ENCODE results near the gene SPTBN4.

SPTBN4 gene

DNA sequence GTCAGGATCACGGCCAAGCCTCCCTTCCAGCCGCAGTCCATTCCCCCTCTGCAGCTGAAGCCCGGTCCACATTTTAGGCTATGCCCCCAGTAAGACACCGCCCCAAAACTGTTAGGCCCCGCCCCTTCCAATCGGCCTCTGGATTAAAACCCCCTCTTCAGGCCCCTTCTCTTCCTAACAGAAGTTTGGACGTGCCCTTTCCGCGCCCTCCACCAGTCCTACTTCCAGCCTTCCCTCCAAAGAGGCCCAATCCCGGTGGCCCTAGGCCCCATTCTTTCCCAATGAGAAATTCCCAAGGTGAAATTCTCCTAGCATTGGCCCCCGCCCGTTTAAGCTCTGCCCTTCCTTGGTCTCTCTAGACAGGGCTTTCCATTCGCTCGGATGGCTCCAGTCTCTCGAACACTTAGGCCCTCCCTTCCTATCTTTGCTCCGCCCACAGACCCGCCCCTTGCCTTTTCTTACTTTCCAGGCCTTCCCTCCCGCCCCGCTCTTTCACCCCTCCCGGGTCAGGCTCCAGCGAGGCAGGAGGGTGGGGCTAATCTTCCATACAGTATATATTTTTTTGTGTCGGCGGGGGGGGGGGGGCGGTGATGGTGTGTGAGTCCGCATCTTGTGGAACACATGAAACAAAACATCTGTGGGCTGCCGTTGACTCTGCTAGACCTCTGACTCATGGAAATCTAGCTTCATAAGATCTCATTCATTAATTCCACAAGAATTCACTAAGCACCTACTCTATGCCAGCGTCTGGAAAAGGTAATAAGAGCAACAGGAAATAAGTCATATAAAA lies 148.0 kb downstream of the SPTBN4 start:
- no peaks in the 10 kb centered on the region for H3K4me1 ChIP-seq (ENCODE audit: insufficient read depth, low read length)

DNA sequence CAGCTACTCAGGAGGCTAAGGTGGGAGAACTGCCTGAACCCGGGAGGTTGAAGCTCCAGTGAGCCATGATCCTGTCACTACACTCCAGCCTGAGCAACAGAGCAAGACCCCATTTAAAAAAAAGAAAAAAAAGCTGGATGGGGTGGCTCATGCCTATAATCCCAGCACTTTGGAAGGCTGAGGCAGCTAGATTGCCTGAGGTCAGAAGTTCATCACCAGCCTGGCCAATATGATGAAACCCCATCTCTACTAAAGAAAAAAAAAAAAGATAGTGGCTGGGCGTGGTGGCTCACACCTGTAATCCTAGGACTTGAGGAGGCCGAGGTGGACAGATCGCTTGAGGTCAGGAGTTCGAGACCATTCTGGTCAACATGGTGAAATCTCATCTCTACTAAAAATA lies 149.4 kb downstream of the SPTBN4 start:
- H3K36me3 ChIP-seq (ENCODE audit: insufficient read depth, low read depth, low read length), result peaks cover 22% of the 10 kb centered on the region
- peaks cover 19% of the 10 kb centered on the region for H3K27me3 ChIP-seq (ENCODE audit: insufficient read depth, low read length)
- H3K27ac ChIP-seq (ENCODE audit: low read length), result no peak overlapping the region
- H3K4me3 ChIP-seq (ENCODE audit: low read length), result no peak overlapping the region
- H3K9me3 ChIP-seq (ENCODE audit: insufficient read depth, low read depth, low read length), result no peaks in the 10 kb centered on the region
- H3K4me1 ChIP-seq (ENCODE audit: insufficient read depth, low read length), result no peaks in the 10 kb centered on the region
- no peak overlapping the region for H3K9ac ChIP-seq (ENCODE audit: low read depth, low read length)

More for the DNA sequence above, 148.0 kb downstream of the SPTBN4 start:
- peak overlapping the region; percentile 62 for H3K27ac ChIP-seq (ENCODE audit: low read length)
- peaks cover 31% of the 10 kb centered on the region for H3K27me3 ChIP-seq (ENCODE audit: insufficient read depth, low read length)
- peaks cover 16% of the 10 kb centered on the region for H3K36me3 ChIP-seq (ENCODE audit: insufficient read depth, low read depth, low read length)
- H3K9ac ChIP-seq (ENCODE audit: low read depth, low read length), result peak overlapping the region; percentile 83; the same call in 1 of the 2 replicates
- no peaks in the 10 kb centered on the region for H3K9me3 ChIP-seq (ENCODE audit: insufficient read depth, low read depth, low read length)
- peak overlapping the region; percentile 92 for H3K4me3 ChIP-seq (ENCODE audit: low read length)

DNA sequence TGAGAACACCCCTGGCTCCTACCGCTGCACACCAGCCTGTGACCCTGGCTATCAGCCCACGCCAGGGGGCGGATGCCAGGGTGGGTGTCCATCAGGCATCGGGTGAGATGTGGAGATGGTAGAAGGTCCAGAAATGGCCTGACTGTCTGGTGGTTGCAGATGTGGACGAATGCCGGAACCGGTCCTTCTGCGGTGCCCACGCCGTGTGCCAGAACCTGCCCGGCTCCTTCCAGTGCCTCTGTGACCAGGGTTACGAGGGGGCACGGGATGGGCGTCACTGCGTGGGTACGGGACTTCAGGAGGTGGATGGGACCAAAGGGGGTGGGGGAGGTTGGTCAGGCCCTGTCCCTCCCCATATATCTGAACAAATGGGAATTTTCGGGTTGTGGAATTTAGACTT lies 150.1 kb downstream of the SPTBN4 start:
- peaks cover 27% of the 10 kb centered on the region for H3K36me3 ChIP-seq (ENCODE audit: insufficient read depth, low read depth, low read length)
- no peak overlapping the region for H3K27ac ChIP-seq (ENCODE audit: low read length)
- peaks cover 11% of the 10 kb centered on the region for H3K27me3 ChIP-seq (ENCODE audit: insufficient read depth, low read length)
- H3K9me3 ChIP-seq (ENCODE audit: insufficient read depth, low read depth, low read length), result no peaks in the 10 kb centered on the region
- H3K4me1 ChIP-seq (ENCODE audit: insufficient read depth, low read length), result no peaks in the 10 kb centered on the region
- no peak overlapping the region for H3K9ac ChIP-seq (ENCODE audit: low read depth, low read length)
- H3K4me3 ChIP-seq (ENCODE audit: low read length), result no peak overlapping the region

DNA sequence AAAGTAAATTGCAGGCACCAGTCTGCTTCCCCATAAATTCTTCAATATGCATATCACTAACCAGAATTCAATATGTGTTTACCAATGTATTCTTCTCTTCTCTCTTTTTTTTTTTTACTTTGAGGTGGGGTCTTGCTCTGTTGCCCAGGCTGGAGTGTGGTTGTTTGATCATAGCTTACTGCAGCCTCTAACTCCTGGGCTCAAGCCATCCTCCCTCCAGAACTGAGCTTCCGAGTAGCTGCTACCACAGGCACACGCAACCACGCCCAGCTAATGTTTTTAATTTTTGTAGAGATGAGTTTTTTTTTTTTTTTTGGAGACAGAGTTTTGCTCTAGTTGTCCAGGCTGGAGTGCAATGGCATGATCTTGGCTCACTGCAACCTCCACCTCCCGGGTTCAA lies 151.2 kb downstream of the SPTBN4 start:
- no peaks in the 10 kb centered on the region for H3K9me3 ChIP-seq (ENCODE audit: insufficient read depth, low read depth, low read length)
- no peak overlapping the region for H3K4me3 ChIP-seq (ENCODE audit: low read length)
- H3K36me3 ChIP-seq (ENCODE audit: insufficient read depth, low read depth, low read length), result peaks cover 27% of the 10 kb centered on the region
- H3K9ac ChIP-seq (ENCODE audit: low read depth, low read length), result no peak overlapping the region
- H3K4me1 ChIP-seq (ENCODE audit: insufficient read depth, low read length), result peaks cover under 1% of the 10 kb centered on the region
- H3K27ac ChIP-seq (ENCODE audit: low read length), result no peak overlapping the region
- peaks cover under 1% of the 10 kb centered on the region; the same call in 1 of the 2 replicates for H3K27me3 ChIP-seq (ENCODE audit: insufficient read depth, low read length)

DNA sequence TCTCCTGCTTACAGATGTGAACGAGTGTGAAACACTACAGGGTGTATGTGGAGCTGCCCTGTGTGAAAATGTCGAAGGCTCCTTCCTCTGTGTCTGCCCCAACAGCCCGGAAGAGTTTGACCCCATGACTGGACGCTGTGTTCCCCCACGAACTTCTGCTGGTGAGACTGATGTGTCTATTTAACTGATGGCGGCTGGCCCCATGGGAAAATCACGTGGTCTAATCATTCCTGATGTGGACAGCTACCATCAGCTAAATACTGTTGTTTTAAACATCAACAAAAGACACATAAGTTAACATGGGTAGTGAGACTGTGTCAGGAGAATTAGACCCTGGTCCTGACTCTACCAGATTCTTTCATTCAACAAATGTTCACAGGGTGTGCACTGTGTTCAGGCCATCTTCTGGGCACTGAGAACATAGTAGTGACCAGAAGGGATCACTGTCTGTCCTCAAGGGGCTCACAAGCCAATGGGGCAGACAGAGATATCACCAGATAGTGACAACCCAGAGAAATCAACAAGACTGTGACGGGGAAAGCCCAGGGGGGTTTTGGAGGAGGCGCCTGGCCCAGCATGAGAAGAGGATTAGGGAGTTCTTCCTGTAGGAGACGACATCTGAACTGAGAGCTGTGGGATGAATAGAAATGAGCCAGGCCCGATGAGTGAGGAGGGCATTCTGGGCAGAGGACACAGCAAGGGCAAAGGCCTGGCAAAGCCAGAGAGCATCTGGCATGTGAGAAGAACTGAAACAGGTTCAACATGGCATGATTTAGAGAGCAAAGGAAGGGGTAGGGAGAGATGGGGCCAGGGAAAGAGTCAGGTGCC lies 152.7 kb downstream of the SPTBN4 start:
- peaks cover 27% of the 10 kb centered on the region for H3K36me3 ChIP-seq (ENCODE audit: insufficient read depth, low read depth, low read length)
- H3K9me3 ChIP-seq (ENCODE audit: insufficient read depth, low read depth, low read length), result no peaks in the 10 kb centered on the region
- H3K9ac ChIP-seq (ENCODE audit: low read depth, low read length), result no peak overlapping the region
- peaks cover 6% of the 10 kb centered on the region for H3K4me1 ChIP-seq (ENCODE audit: insufficient read depth, low read length)
- no peak overlapping the region for H3K27ac ChIP-seq (ENCODE audit: low read length)
- no peak overlapping the region for H3K4me3 ChIP-seq (ENCODE audit: low read length)
- H3K27me3 ChIP-seq (ENCODE audit: insufficient read depth, low read length), result no peaks in the 10 kb centered on the region

DNA sequence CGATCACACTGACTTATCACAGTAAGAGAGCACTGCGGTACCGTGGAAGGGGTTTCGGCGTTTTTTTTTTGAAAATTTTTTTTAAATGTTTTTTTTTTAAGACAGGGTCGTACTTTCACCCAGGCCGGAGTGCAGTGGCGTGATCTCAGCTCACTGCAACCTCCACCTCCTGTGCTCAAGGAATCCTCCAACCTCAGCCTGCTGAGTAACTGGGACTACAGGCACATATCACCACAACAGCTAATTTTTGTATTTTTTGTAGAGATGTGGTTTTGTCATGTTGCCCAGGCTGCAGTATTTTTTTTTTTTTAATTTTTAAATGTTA lies 153.3 kb downstream of the SPTBN4 start:
- Histone ChIP-seq H3K27me3 (ENCODE audit: insufficient read depth, low read length) (no peaks in the 10 kb centered on the region), H3K27ac (ENCODE audit: low read length) (no peak overlapping the region), H3K4me3 (ENCODE audit: low read length) (no peak overlapping the region), H3K36me3 (ENCODE audit: insufficient read depth, low read depth, low read length) (peaks cover 27% of the 10 kb centered on the region), H3K9ac (ENCODE audit: low read depth, low read length) (no peak overlapping the region), H3K9me3 (ENCODE audit: insufficient read depth, low read depth, low read length) (no peaks in the 10 kb centered on the region), H3K4me1 (ENCODE audit: insufficient read depth, low read length) (peaks cover 6% of the 10 kb centered on the region)

DNA sequence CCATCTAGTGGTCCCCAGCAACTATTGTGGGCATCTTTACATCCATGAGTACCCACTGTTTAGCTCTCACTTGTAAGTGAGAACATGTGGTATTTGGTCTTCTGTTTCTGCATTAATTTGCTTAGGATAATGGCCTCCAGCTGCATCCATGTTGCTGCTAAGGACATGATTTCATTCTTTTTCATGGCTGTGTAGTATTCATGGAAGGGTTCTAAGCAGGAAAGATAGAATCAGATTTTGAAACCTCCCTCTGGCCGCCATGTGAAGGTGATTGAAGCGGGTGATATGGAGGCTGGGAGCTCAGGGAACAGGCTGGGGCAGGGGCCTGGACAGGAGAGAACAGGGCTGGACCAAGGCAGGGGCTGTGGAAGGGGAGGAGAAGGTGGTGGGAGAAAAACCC lies 154.5 kb downstream of the SPTBN4 start:
- Histone ChIP-seq H3K4me3 (ENCODE audit: low read length) (no peak overlapping the region), H3K9me3 (ENCODE audit: insufficient read depth, low read depth, low read length) (no peaks in the 10 kb centered on the region), H3K27ac (ENCODE audit: low read length) (no peak overlapping the region), H3K27me3 (ENCODE audit: insufficient read depth, low read length) (peaks cover 2% of the 10 kb centered on the region; the same call in 1 of the 2 replicates), H3K4me1 (ENCODE audit: insufficient read depth, low read length) (peaks cover 6% of the 10 kb centered on the region), H3K36me3 (ENCODE audit: insufficient read depth, low read depth, low read length) (peaks cover 30% of the 10 kb centered on the region), H3K9ac (ENCODE audit: low read depth, low read length) (no peak overlapping the region)

DNA sequence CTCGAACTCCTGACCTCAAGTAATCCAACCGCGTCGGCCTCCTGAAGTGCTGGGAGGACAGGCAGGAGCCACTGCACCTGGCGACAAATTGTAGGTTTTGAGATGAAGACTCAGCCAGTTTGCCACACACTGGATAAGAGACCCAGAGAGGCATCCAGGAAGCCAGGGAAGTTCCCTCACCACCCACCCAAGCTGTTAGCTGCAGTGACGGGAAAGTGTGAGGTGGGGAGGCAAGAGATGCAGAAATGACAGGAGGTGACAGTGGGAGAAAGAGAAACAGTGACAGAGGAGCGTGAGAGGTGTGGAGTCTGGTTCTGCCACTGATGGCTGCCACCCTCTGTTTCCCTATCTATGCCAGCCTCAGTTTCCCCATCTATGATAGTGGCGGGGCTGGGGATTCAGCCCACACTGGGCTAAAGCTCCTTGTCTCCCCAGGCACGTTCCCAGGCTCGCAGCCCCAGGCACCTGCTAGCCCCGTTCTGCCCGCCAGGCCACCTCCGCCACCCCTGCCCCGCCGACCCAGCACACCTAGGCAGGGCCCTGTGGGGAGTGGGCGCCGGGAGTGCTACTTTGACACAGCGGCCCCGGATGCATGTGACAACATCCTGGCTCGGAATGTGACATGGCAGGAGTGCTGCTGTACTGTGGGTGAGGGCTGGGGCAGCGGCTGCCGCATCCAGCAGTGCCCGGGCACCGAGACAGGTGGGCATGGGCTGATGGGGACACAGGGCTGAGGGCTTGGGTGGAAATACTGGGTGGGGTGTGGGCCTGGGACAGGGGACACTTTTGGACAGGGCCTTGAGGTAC lies 155.4 kb downstream of the SPTBN4 start:
- H3K9me3 ChIP-seq (ENCODE audit: insufficient read depth, low read depth, low read length), result no peaks in the 10 kb centered on the region
- H3K4me1 ChIP-seq (ENCODE audit: insufficient read depth, low read length), result peaks cover 6% of the 10 kb centered on the region
- no peak overlapping the region for H3K9ac ChIP-seq (ENCODE audit: low read depth, low read length)
- no peak overlapping the region for H3K4me3 ChIP-seq (ENCODE audit: low read length)
- H3K27ac ChIP-seq (ENCODE audit: low read length), result no peak overlapping the region
- H3K27me3 ChIP-seq (ENCODE audit: insufficient read depth, low read length), result peaks cover 6% of the 10 kb centered on the region; the same call in 1 of the 2 replicates
- peaks cover 29% of the 10 kb centered on the region for H3K36me3 ChIP-seq (ENCODE audit: insufficient read depth, low read depth, low read length)

DNA sequence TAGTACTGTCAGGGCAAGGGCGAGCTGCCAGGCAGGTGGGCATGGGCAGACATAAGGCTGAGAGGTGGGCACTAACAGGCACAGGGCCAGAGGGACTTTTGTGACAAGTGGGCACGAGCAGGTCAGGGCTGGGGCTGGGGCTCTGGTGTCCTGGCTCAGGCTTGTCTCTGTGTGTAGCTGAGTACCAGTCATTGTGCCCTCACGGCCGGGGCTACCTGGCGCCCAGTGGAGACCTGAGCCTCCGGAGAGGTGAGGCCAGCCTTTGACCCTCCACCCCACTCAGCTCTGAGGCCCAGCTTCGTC lies 155.9 kb downstream of the SPTBN4 start:
- Histone ChIP-seq H3K9ac (ENCODE audit: low read depth, low read length) (no peak overlapping the region), H3K27ac (ENCODE audit: low read length) (no peak overlapping the region), H3K9me3 (ENCODE audit: insufficient read depth, low read depth, low read length) (no peaks in the 10 kb centered on the region), H3K36me3 (ENCODE audit: insufficient read depth, low read depth, low read length) (peaks cover 29% of the 10 kb centered on the region), H3K4me1 (ENCODE audit: insufficient read depth, low read length) (peaks cover 6% of the 10 kb centered on the region), H3K27me3 (ENCODE audit: insufficient read depth, low read length) (peaks cover 6% of the 10 kb centered on the region; the same call in 1 of the 2 replicates), H3K4me3 (ENCODE audit: low read length) (no peak overlapping the region)

DNA sequence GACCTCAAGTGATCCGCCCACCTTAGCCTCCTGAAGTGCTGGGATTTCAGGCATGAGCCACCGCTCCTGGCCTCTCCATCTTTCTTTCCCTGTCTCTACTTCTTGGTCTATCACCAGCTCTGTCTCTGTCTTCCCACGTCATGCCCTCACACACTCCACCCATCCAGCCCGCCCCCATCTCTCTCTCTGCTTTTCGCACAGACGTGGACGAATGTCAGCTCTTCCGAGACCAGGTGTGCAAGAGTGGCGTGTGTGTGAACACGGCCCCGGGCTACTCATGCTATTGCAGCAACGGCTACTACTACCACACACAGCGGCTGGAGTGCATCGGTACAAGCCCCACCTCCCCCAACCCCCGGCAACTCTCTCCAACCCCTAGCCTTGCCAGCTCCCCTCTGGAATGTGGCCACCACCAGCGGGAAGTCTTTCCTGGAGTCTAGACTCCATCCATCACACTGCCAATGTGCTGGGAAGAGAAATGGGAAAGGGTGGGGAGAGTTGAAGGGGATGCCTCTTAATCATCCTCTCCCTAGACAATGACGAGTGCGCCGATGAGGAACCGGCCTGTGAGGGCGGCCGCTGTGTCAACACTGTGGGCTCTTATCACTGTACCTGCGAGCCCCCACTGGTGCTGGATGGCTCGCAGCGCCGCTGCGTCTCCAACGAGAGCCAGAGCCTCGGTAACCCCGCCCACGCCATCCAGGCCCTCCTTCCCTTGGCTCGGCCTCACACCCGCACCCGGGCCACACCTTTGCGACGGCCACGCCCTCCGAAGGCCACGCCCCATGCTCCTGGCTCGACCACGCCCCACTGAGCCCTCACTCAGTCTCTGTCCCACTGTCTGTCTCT lies 156.8 kb downstream of the SPTBN4 start:
- peaks cover 6% of the 10 kb centered on the region for H3K4me1 ChIP-seq (ENCODE audit: insufficient read depth, low read length)
- no peaks in the 10 kb centered on the region for H3K9me3 ChIP-seq (ENCODE audit: insufficient read depth, low read depth, low read length)
- peaks cover 29% of the 10 kb centered on the region for H3K36me3 ChIP-seq (ENCODE audit: insufficient read depth, low read depth, low read length)
- peak overlapping the region; percentile 48; the same call in 1 of the 2 replicates for H3K9ac ChIP-seq (ENCODE audit: low read depth, low read length)
- H3K27me3 ChIP-seq (ENCODE audit: insufficient read depth, low read length), result peaks cover 6% of the 10 kb centered on the region; the same call in 1 of the 2 replicates
- peak overlapping the region; percentile 63 for H3K4me3 ChIP-seq (ENCODE audit: low read length)
- H3K27ac ChIP-seq (ENCODE audit: low read length), result peak overlapping the region; percentile 21

All from iPS-20b (cell line).